HepG2 (cell line): Measurements from ENCODE around the gene TRIM54. TPM values are rescaled to one million over a fixed set of nuclear protein-coding genes. Genes with fewer than 3 reads are reported as not detected.

Experiments used
- EHMT2 ChIP-seq: fragments of 200-600 bp; sonication (generic); IDR thresholded peaks from 2 replicates; pipeline ENCODE4 v1.7.0; 2017; ENCODE audit warnings: antibody characterized with exemption, low read depth, low read length, borderline replicate concordance
- GATAD1 ChIP-seq: IDR thresholded peaks from 2 replicates; pipeline ENCODE4 v1.6.1; 2016; ENCODE audit warnings: missing genetic modification reagents, missing compliant biosample characterization
- GTF2F1 ChIP-seq: fragments of 150-350 bp; IDR thresholded peaks from 2 replicates; pipeline ENCODE4 v1.6.1; 2014; ENCODE audit warnings: low read length
- HNF1B ChIP-seq: sonication (generic); formaldehyde crosslinking; IDR thresholded peaks from 2 replicates; pipeline ENCODE4 v1.5.1; 2020; ENCODE audit warnings: mild to moderate bottlenecking, moderate library complexity, missing genetic modification reagents
- IRF9 ChIP-seq: sonication (generic); formaldehyde crosslinking; IDR thresholded peaks from 2 replicates; pipeline ENCODE4 v1.8.0; 2022; ENCODE audit warnings: missing genetic modification reagents, mild to moderate bottlenecking, borderline replicate concordance
- KDM5B ChIP-seq: sonication (generic); formaldehyde crosslinking; IDR thresholded peaks from 2 replicates; pipeline ENCODE4 v1.4.0; 2020; ENCODE audit warnings: missing genetic modification reagents, mild to moderate bottlenecking, borderline replicate concordance
- NFATC3 ChIP-seq: sonication (generic); formaldehyde crosslinking; IDR thresholded peaks from 2 replicates; pipeline ENCODE4 v1.5.1; 2020; ENCODE audit warnings: mild to moderate bottlenecking, missing genetic modification reagents
- PRDM4 ChIP-seq: sonication (generic); formaldehyde crosslinking; IDR thresholded peaks from 2 replicates; pipeline ENCODE4 v1.9.0; 2021; ENCODE audit warnings: missing genetic modification reagents, borderline replicate concordance
- SALL1 ChIP-seq: sonication (generic); formaldehyde crosslinking; IDR thresholded peaks from 2 replicates; pipeline ENCODE4 v1.8.0; 2022; ENCODE audit warnings: mild to moderate bottlenecking, missing genetic modification reagents
- SATB2 ChIP-seq: sonication (generic); formaldehyde crosslinking; IDR thresholded peaks from 2 replicates; pipeline ENCODE4 v1.5.0; 2020; ENCODE audit warnings: missing genetic modification reagents
- TBX2 ChIP-seq: sonication (generic); formaldehyde crosslinking; IDR thresholded peaks from 2 replicates; pipeline ENCODE4 v1.5.0; 2020; ENCODE audit warnings: missing genetic modification reagents, mild to moderate bottlenecking, borderline replicate concordance
- THAP11 ChIP-seq: IDR thresholded peaks from 2 replicates; pipeline ENCODE4 v1.6.1; 2016; ENCODE audit warnings: missing biosample characterization, missing genetic modification reagents
- TP53 ChIP-seq: sonication (generic); formaldehyde crosslinking; conservative IDR thresholded peaks from 2 replicates; pipeline ENCODE4 v1.4.0; 2020; ENCODE audit warnings: missing genetic modification reagents
- ZBTB20 ChIP-seq: sonication (generic); formaldehyde crosslinking; IDR thresholded peaks from 2 replicates; pipeline ENCODE4 v1.8.1; 2023; ENCODE audit warnings: missing genetic modification reagents, low read depth, mild to moderate bottlenecking, borderline replicate concordance
- ZNF136 ChIP-seq: sonication (generic); formaldehyde crosslinking; IDR thresholded peaks from 2 replicates; pipeline ENCODE4 v1.8.1; 2022; ENCODE audit warnings: low read depth, mild to moderate bottlenecking, moderate library complexity, missing genetic modification reagents
- ZNF17 ChIP-seq: sonication (generic); formaldehyde crosslinking; IDR thresholded peaks from 2 replicates; pipeline ENCODE4 v1.5.0; 2020; ENCODE audit warnings: mild to moderate bottlenecking, missing genetic modification reagents
- ZNF382 ChIP-seq: sonication (generic); formaldehyde crosslinking; IDR thresholded peaks from 2 replicates; pipeline ENCODE4 v1.5.0; 2020; ENCODE audit warnings: missing genetic modification reagents, mild to moderate bottlenecking, borderline replicate concordance
- ZNF44 ChIP-seq: sonication (generic); formaldehyde crosslinking; IDR thresholded peaks from 2 replicates; pipeline ENCODE4 v1.5.1; 2020; ENCODE audit warnings: mild to moderate bottlenecking, missing genetic modification reagents
- ZNF549 ChIP-seq: sonication (generic); formaldehyde crosslinking; IDR thresholded peaks from 2 replicates; pipeline ENCODE4 v1.5.0; 2020; ENCODE audit warnings: missing genetic modification reagents
- ZNF564 ChIP-seq: sonication (generic); formaldehyde crosslinking; IDR thresholded peaks from 2 replicates; pipeline ENCODE4 v1.8.1; 2023; ENCODE audit warnings: mild to moderate bottlenecking, missing genetic modification reagents
- ZSCAN9 ChIP-seq: IDR thresholded peaks from 2 replicates; pipeline ENCODE4 v1.6.1; 2016; ENCODE audit warnings: borderline replicate concordance
- polyA plus RNA-seq, 8 experiments: library from polyadenylated mRNA; depleted of rRNA in 3 of 8; stranded (reverse) in 7 of 8; unstranded in 1 of 8; fragments of >200 nt; fragmentation: Illumina TruSeq in 4 of 8; extraction: Trizol in 4 of 8; gene quantifications; 2 replicates each; pipeline versions ENCODE4 v1.2.1 to v1.2.3, GENCODE V29; 2011 to 2016; ENCODE audit warnings: low read depth in 4 of 8, missing spikeins in 1 of 8, mixed read lengths in 1 of 8; ENCODE audit not compliant: insufficient read depth in 1 of 8
- total RNA-seq, 5 experiments: library from RNA; depleted of rRNA; stranded (reverse); fragments of >200 nt; fragmentation: Illumina TruSeq; extraction: Trizol; gene quantifications; 2 replicates each; pipeline ENCODE4 v1.2.3, GENCODE V29; 2016; ENCODE audit warnings: low read depth in 1 of 5
- TF ChIP-seq, protein P1 (sequence below): sonication (generic); formaldehyde crosslinking; IDR thresholded peaks from 2 replicates; pipeline ENCODE4 v1.9.0; 2022; ENCODE audit warnings: low read depth, missing genetic modification reagents

TRIM54 gene
- total and polyA plus RNA-seq, 2 of the 13 experiments (the other 11 are each of a cell fraction or from before 2014, with no cell fraction given), result 0.07 to 0.13 TPM

- no peak for TF ChIP-seq IRF9
- TF ChIP-seq GTF2F1, result no peak
- TF ChIP-seq KDM5B, result 0 out of 2 replicates have a peak, but pooled peaks have one; percentile 28
- TF ChIP-seq SATB2, result no peak
- 0 out of 2 replicates have a peak, but pooled peaks have one; percentile 6 for TF ChIP-seq SALL1 (CRISPR knock-in tag)
- 0 out of 2 replicates have a peak, but pooled peaks have one; percentile 49 for TF ChIP-seq ZNF136 (CRISPR knock-in tag)
- TF ChIP-seq, protein P1, sequence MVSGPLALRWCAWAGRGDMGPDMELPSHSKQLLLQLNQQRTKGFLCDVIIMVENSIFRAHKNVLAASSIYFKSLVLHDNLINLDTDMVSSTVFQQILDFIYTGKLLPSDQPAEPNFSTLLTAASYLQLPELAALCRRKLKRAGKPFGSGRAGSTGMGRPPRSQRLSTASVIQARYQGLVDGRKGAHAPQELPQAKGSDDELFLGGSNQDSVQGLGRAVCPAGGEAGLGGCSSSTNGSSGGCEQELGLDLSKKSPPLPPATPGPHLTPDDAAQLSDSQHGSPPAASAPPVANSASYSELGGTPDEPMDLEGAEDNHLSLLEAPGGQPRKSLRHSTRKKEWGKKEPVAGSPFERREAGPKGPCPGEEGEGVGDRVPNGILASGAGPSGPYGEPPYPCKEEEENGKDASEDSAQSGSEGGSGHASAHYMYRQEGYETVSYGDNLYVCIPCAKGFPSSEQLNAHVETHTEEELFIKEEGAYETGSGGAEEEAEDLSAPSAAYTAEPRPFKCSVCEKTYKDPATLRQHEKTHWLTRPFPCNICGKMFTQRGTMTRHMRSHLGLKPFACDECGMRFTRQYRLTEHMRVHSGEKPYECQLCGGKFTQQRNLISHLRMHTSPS (CRISPR knock-in tag), result peak; percentile 21; the same call in 1 of the 2 replicates
- TF ChIP-seq ZNF564 (CRISPR knock-in tag), result no peak
- TF ChIP-seq ZSCAN9 (CRISPR knock-in tag), result no peak
- TF ChIP-seq TBX2 (CRISPR knock-in tag), result peak; percentile 49; the same call in 1 of the 2 replicates
- TF ChIP-seq ZNF382, result no peak
- TF ChIP-seq GATAD1 (CRISPR knock-in tag), result no peak
- no peak for TF ChIP-seq PRDM4 (CRISPR knock-in tag)
- TF ChIP-seq HNF1B (CRISPR knock-in tag), result peak; percentile 45; the same call in 1 of the 2 replicates
- no peak for TF ChIP-seq TP53 (CRISPR knock-in tag)
- TF ChIP-seq EHMT2, result no peak
- no peak for TF ChIP-seq ZNF549 (CRISPR knock-in tag)
- no peak for TF ChIP-seq ZNF17
- no peak for TF ChIP-seq ZBTB20
- 0 out of 2 replicates have a peak, but pooled peaks have one; percentile 10 for TF ChIP-seq NFATC3 (CRISPR knock-in tag)
- TF ChIP-seq ZNF44 (CRISPR knock-in tag), result no peak
- peak; percentile 33; the same call in 1 of the 2 replicates for TF ChIP-seq THAP11
Observed at GRCh38 chr2:27291865-27292264, 9.6 kb downstream of the TRIM54 start (continued).
